ENCODE results near the gene TNNI2.
"Not testable (repeated sequence)": the region's sequence is repeated elsewhere in the genome, so short reads cannot be mapped to it uniquely, and the experiment has no call there.

Gene TNNI2

GRCh38 chr11:1838426-1839144 lies at the start of gene TNNI2:
Gene TNNI2 (plus strand): TSS chr11:1838981. CDS start chr11:1839697, 716 bp downstream.
- no peak for DNase-seq

DNA sequence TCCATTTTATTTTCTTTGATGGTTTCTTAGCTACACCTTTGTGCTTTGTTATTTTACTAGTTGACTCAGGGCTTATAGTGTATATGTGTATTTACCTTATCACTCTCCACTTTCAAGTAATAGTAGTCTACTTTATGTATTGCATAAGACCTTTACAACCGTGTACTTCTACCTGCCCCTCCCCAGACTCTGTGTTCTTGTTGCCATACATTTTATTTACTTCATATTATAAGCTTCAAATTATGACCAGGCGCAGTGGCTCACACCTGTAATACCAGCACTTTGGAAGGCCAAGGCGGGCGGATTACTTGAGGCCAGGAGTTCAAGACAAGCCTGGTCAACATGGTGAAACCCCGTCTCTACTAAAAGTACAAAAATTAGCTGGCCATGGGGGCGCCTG lies 46.9 kb upstream of the TNNI2 start:
- no peak for DNase-seq

GRCh38 chr11:1792461-1792860 lies 46.3 kb upstream of the TNNI2 start:
- no peak for DNase-seq

GRCh38 chr11:1793081-1793480 lies 45.7 kb upstream of the TNNI2 start:
- no peak for DNase-seq

DNA sequence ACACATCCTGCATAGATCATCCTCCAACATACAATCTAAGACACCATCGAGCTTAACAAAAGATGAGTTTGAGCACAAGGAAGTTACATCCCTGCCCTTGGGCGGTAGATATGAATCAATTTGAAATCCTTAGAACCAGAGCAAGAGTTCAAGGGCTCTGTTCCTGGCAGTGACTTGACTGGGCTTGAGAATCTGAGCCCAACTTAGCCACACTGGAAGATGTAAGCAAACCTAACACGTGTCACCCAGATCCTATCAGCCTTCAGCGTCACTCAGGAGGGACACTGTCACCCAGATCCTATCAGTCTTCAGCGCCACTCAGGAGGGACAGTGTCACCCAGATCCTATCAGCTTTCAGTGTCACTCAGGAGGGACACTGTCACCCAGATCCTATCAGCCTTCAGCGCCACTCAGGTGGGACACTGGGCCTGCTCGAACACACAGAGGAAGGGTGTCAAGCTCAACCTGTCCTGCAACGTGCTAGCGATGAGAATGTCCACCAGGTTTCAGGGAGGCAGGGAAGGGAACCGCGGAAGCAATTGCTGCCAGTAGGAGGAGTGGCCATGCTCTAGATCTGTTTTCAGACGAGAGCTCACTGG lies 42.3 kb upstream of the TNNI2 start:
- DNase-seq = no peak

DNA sequence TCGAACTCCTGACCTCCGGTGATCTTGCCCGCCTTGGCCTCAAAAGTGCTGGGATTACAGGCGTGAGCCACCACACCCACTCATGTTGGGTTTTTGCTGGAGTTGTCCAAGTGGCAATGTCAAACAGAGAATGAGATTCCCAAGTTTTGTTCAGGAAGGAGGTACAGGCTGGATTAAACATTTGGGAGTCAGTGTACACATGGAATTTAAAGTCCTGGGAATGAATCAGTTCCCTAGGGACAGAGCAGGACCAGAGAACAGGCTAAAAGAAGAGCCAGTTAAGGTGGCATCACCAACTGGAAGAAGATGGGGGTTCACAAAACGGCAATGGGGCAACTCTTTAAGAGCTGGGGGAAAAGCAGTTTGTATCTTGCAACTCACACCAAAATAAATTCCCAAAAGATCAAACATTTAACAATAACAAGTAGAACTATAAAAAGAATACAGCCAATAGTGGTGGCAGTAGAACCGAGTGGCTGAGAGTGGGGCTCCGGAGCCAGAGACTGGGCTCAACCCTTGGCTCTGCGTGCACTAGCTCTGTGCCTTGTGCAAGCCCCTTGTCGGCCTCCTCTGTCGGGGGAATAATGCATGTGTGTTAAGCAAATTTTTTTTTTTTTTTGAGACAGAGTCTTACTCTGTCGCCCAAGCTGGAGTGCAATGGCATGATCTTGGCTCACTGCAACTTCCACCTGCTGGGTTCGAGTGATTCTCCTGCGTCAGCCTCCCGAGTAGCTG lies 41.2 kb upstream of the TNNI2 start:
- DNase-seq = no peak

DNA sequence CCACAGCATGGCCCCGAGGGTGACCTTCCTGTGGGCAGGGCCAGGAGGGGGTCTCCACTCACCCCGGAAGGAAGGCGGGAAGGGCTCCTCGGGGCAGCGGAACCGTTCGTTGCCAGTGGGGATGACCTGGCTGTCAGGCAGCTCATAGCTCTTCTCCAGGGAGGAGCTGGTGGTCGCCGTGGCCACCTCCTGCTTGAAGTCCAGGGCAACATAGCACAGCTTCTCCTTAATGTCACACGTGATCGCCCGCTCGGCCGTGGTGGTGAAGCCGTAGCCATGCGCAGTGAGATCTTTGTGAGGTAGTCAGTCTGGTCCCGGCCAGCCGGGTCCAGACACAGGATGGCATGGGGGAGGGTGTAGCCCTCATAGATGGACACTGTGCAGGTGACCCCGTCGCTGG lies 35.5 kb upstream of the TNNI2 start:
- DNase-seq = no peak

DNA sequence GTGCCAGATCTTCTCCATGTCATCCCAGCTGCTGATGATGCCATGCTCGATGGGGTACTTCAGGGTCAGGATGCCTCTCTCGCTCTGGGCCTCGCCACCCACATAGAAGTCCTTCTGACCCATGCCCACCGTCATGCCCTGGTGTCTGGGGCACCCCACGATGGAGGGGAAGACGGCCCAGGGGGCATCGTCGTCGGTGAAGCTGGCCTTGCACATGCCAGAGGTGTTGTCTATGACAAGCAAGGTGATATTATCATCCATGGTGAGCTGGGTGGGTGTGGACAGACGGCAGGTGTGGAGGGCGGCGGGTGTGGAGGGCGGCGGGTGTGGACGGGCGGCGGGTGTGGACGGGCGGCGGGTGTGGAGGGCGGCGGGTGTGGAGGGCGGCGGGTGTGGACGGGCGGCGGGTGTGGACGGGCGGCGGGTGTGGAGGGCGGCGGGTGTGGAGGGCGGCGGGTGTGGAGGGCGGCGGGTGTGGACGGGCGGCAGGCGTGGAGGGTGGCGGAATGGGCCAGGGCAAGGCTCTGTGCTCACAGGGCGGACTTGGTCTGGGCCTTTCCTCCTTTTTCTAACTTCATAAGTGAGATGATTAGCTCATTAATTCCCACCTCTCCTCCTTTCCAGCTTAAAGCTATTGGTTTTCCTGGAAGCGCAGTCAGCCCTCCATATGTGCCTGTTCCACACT lies 34.8 kb upstream of the TNNI2 start:
- DNase-seq = not testable (repeated sequence)

GRCh38 chr11:1805525-1805924 lies 33.3 kb upstream of the TNNI2 start:
- no peak for DNase-seq

GRCh38 chr11:1807264-1807995 lies 31.4 kb upstream of the TNNI2 start:
- no peak for DNase-seq

- no peak for DNase-seq
Observed at GRCh38 chr11:1810761-1811160, 28.0 kb upstream of the TNNI2 start.

- no peak for DNase-seq
Observed at GRCh38 chr11:1812274-1812673, 26.5 kb upstream of the TNNI2 start.

GRCh38 chr11:1812801-1813200 lies 26.0 kb upstream of the TNNI2 start:
- DNase-seq = no peak

GRCh38 chr11:1813356-1813755 lies 25.4 kb upstream of the TNNI2 start:
- DNase-seq = not testable (repeated sequence)

- DNase-seq = no peak
Observed at GRCh38 chr11:1814691-1815090, 24.1 kb upstream of the TNNI2 start.

- DNase-seq = no peak
Observed at GRCh38 chr11:1815311-1815710, 23.5 kb upstream of the TNNI2 start.

GRCh38 chr11:1815751-1816150 lies 23.0 kb upstream of the TNNI2 start:
- no peak for DNase-seq

DNA sequence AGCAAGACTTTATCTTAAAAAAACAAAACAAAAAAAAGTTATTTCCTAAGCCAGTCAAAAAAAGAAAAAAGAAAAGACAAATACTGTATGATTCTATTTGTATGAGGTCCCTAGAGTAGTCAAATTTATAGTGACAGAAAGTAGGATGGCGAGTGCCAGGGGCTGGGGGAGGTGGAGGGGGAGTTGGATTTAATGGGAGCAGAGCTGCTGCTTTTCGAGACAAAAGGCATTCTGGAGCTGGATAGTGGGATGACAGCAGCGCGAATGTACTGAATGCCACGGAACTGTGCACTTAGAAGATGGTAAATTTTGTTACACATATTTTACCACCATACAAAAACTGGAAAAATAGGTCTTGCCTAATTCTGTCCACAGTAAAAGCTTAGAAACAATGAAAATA lies 21.8 kb upstream of the TNNI2 start:
- no peak for DNase-seq

DNA sequence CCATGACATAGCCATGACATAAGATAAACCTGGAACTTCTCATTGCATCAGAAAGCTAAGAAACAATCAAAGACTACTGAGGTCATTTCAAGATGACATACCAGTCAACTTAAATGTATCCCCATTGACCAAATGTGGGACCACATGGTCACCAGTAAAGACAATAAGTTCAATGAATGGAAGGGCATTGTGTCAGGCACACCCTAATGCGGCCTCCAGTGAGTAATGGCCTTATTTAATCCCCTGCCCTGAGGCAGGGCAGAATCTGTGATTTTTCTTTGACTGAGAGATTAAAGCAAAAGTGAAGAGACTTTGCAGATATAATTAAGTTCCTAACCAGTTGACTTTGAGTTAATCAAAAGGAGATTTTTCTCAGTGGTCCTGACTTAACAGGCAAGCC lies 21.3 kb upstream of the TNNI2 start:
- DNase-seq = no peak

DNA sequence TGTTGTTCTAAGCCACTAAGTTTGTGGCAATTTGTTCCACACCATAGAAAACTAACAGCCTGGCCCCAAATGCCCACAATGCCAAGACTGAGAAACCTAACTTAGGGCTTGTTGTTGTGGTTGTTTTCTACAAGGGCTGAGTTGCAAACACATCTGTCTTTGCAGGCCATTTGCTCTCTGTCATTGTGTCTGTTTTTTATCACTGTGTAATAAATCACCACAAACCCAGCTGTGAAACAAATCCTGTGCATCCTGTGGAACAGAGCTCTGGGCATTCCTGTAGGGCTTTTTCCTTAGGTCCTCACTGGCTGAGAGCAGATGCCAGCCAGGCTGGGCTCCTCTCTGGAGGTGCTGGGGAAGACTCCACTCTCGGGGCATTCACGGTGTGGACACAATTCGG lies 19.7 kb upstream of the TNNI2 start:
- DNase-seq = no peak

- DNase-seq = no peak
Observed at GRCh38 chr11:1820463-1821325, 18.1 kb upstream of the TNNI2 start.

GRCh38 chr11:1821562-1821961 lies 17.2 kb upstream of the TNNI2 start:
- no peak for DNase-seq

Data from NCI-H69 (cell line).